DND-41 (cell line): Measurements from ENCODE around the gene SLC28A3.

ENCODE experiments used
- CTCF ChIP-seq: IDR thresholded peaks from 2 replicates; pipeline ENCODE4 v1.5.1; 2012; ENCODE audit warnings: borderline replicate concordance, low read length, moderate library complexity, mild to moderate bottlenecking; ENCODE audit not compliant: poor library complexity, severe bottlenecking; ENCODE audit errors: extremely low read depth
- EZH2 ChIP-seq: IDR thresholded peaks from 3 replicates; pipeline ENCODE4 v1.6.1; 2012; ENCODE audit warnings: borderline replicate concordance, low read depth, mild to moderate bottlenecking, moderate library complexity, low read length, inconsistent platforms; ENCODE audit not compliant: severe bottlenecking

- TF ChIP-seq EZH2 (no peak), CTCF (no peak)
These were observed 9.1 kb upstream of the SLC28A3 start for GRCh38 chr9:84349671-84350070.
